HG02798 (cell line): ENCODE measurements around the gene RNF181.
"Not testable (repeated sequence)": the region's sequence is repeated elsewhere in the genome, so short reads cannot be mapped to it uniquely, and the experiment has no call there.

Experiments
- ATAC-seq: cut with Tn5 transposase; IDR thresholded peaks from one replicate; pipeline ENCODE4 v1.9.1; 2021; ENCODE audit warnings: mild to moderate bottlenecking; ENCODE audit not compliant: unreplicated experiment, poor library complexity

RNF181 gene, protein sequence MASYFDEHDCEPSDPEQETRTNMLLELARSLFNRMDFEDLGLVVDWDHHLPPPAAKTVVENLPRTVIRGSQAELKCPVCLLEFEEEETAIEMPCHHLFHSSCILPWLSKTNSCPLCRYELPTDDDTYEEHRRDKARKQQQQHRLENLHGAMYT

DNA sequence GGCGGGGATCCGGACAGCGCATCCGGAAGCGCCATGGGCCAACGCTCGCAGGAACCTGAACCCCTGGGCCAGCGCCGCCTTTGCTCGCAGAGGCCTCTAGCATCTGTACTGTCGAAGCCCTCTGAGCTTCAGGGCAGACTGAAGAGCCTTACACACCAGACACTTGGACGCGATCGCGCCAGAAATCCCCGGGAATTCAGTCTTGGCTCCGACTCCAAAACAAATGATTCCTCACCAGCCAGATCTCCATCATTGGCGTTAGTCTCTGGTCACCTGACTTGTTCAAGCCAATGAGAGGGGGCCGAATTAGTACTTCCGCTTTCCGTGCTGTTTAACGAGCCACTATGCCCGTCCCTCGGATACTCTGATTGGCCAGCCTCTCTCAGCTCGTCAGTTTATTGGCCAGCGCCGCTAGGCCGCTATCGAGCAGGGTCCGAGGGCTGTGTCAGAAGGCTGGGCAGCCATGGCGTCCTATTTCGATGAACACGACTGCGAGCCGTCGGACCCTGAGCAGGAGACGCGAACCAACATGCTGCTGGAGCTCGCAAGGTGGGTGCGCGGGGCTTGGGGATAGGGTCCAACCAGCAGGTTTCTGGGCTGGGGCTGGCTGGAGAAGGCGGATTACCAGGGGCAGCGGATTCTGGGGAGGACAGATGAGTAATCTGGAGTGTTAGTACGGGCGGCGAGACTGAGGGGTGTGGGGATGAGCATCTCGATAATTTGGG is at the start of gene RNF181:
RNF181 (plus strand) TSS at position 445 of the 725 bp plus-strand sequence; CDS start at position 464, 19 bp downstream.
- peak; percentile 99 for ATAC-seq

DNA sequence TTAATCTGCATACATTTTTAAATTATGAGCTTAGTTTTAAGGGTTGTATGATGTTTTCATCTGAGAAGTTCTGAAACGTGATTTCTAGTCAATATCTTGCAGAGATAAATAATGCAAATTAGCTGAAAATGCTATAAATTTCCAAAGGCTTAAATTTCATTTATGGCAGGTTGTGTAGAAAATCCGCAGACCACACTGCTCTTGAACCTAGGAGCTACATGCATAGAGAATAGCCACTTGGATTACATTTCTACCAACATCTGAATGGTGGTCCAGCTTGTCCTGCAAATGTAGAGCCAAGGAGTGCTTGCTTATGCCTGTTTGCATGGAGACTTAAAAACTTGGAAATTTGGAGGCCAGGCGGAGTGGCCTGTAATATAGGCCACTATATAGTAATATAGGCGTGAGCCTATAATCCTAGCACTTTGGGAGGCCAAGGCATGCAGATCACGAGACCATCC is 49.7 kb upstream of the RNF181 start:
- ATAC-seq = no peak

GRCh38 chr2:85547089-85547858 is 48.3 kb upstream of the RNF181 start:
- ATAC-seq = no peak

GRCh38 chr2:85547859-85548607 is 47.5 kb upstream of the RNF181 start:
- ATAC-seq = no peak

- ATAC-seq = no peak
Observed at GRCh38 chr2:85548608-85548900, 47.0 kb upstream of the RNF181 start.

DNA sequence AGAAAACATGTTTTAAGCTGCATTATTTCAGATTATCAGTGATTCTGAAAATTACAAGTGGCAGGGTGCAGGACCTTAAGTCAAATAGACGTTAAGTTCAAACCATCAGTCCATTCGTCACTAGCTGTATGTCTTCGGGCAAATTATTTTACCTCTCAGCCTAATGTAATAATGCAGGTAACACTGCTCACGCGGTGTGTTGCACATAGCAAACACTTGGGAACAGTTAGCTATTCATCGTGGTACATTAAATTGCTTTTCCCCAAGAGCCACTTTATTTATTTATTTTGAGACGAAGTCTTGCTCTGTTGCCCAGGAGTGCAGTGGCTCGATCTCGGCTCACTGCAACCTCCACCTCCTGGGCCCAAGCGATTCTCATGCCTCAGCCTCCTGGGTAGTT is 46.5 kb upstream of the RNF181 start:
- ATAC-seq = no peak

DNA sequence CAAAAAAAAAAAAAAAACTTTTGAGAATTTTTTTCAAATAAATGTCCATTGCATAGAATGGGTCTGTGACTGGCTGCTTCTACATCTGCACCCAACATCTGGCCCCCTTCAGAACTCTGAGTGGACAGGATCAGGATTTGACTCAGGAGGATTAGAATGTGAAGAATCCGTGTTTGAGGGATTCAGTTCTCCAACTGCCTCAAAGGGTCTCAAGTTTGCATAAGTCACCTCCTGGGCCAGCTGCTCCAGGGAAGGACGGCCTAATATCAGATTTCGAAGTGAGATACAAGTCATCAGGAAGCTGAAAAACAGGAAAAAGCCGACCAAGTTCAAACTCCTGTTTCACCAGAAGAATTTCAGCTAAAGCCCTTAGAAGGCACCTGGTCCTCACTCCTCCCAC is 45.7 kb upstream of the RNF181 start:
- no peak for ATAC-seq

- ATAC-seq = no peak
Observed at GRCh38 chr2:85550486-85550885, 45.1 kb upstream of the RNF181 start.

DNA sequence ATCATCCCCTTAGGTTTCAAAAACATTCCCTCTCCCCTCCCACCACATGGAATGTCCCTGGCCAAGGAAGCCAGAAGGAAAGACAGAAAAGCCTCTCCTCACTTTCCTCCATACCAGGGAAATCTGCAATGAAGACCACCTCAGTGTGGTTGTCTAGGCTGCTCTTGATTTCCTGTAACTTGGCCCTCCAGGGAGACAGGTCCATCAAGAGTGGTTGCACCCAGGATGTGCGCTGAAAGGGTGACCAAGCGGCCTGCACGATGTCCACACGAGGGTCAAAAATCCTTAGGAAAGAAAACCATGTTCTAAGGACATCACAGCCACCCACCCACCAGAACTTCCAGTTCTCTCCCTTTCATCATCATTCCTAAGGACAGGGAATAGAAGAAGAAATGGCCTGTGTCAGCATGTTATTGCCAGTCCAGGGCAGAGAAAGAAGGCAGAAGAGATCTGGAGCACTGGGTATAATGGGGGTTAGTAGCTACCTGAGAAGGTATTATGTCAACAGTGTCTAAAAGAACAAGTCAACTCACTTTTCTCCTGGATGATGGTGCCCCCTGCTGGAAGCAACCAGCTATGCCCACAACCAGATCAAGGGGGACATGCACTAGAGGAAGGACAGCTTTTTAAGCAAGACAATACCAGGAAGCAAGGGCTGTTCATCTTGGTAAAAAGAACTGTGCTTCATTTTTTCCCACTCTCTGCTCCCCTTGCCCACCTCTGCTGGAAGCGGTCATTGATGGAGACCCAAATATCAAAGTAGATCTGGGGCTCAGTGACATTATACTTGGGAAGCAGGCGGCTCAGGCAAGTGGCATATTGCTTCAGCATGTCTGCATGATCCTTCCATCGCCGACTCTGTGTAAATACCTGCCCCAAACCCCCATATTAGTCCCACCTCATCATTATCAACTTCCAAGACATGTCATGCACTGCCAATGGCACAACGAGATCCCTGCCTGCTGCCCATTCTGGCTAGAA is 43.6 kb upstream of the RNF181 start:
- peak; percentile 77 for ATAC-seq

- no peak for ATAC-seq
Observed at GRCh38 chr2:85553184-85553583, 42.4 kb upstream of the RNF181 start.

DNA sequence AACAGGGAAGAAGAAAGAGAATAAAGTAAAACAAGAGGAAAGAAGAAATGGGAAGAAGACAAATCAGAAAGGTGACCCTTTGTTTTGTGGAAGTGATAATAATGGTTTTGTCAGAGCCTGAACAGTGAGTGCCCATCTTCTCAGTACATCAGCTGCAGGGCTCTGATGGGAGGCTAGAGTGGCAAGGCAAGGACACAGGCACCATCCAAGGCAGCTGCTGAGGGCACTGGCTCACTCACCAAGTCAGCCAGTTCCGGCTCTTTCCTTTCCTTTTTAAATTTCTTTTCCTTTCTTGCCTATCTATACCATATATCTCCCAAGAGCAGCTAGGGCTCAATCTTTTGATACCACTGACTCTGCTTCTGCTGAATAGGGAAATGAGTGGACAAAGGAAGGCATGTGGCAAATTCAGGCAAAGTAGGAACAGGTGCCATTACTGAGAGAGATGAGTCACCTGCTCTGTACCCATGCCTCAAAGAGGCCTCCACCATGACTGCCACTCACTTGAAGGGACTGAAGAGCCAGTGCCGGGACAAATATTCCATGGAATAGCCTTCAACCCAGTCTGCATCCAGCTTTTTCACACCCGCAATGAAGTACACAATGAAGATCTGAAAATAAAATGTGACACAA is 40.4 kb upstream of the RNF181 start:
- ATAC-seq = no peak

GRCh38 chr2:85557130-85557529 is 38.4 kb upstream of the RNF181 start:
- no peak for ATAC-seq

- no peak for ATAC-seq
Observed at GRCh38 chr2:85558160-85558559, 37.4 kb upstream of the RNF181 start.

- not testable (repeated sequence) for ATAC-seq
Observed at GRCh38 chr2:85560403-85560726, 35.2 kb upstream of the RNF181 start.

DNA sequence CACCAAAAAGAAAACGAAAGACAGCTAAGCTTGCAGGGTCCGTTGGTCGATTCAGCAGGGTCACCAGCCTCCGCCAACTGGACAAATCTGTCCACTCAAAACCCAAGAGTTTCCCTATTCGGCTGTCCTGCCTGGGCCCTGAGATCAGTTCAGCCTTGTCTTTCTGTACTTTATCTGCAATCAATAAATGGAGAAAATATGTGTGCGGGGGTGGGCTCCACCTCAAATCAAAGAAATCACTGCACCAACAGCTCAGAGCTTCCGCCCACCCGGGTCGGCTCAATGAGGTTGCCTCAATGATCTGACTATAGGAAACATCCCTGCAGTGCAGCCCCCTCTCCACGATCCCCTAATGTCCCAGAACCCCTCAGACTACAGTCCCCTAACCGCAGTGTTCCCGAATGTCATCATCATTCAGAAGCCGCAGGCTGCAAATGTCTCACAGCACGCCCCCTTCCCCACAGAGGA is 34.7 kb upstream of the RNF181 start:
- ATAC-seq = peak; percentile 14

GRCh38 chr2:85561280-85562212 is 34.0 kb upstream of the RNF181 start, which contains the start of gene GGCX:
Gene GGCX, minus strand, starts transcription at chr2:85561493. Its CDS starts 65 bp downstream, at chr2:85561428.
- ATAC-seq = peak; percentile 93

- ATAC-seq = no peak
Observed at GRCh38 chr2:85564144-85564563, 31.4 kb upstream of the RNF181 start.

GRCh38 chr2:85566265-85566664 is 29.3 kb upstream of the RNF181 start:
- ATAC-seq = no peak
